GOT3 (cell line): ENCODE data around the gene MEIS2.

Experiments used
- DNase-seq: peaks from one replicate; lab custom pipeline; 2025; ENCODE audit warnings: mixed read lengths; lab: John Stamatoyannopoulos, UW

The MEIS2 gene

GRCh38 chr15:37100109-37100965, at the start of gene MEIS2:
Gene MEIS2, minus strand, starts transcription at chr15:37100549. Its CDS starts 1,083 bp downstream, at chr15:37099466.
- DNase-seq = peak; percentile 60

DNA sequence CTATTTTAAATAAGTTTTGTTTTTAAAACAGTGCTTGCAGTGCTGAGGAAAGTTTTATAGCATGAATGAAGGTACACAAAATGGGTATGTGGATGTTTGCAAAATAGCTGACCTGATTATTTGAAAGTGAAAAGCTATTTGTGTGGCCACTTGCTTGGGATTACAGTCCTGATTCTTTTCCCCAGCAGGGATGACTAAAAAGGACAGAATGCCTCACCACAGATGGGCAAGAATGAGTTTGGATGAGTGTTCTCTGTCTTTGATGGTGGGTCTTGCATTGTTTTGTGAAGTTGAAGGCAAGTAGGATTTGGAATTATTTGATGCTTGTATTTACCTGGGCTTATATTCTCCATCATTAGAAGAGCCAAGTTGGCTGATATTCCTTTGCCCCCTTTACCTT, 48.8 kb upstream of the MEIS2 start:
- DNase-seq = no peak

- DNase-seq = no peak
These were observed 48.4 kb upstream of the MEIS2 start for GRCh38 chr15:37148714-37149113.

- DNase-seq = no peak
These were observed 43.0 kb upstream of the MEIS2 start for GRCh38 chr15:37143351-37143750.

DNA sequence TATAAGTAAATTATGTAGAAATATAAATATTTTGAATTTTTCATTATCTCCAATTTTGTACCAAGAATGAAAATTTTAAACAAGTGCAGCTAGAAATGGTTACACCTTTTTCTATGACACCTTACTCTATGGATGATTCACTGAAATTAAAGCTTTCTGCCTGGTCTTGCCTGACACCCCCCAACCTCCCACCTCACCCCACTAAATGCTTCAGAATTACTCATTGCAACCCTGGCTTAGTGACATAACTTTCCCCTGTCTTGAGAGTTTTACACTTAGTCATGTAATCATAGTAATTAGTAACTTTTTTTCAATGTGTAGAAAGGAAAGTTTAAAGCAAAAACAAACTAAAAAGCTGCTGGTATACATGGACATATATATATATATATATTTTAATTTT, 42.0 kb upstream of the MEIS2 start:
- no peak for DNase-seq

- no peak for DNase-seq
These were observed 40.2 kb upstream of the MEIS2 start for GRCh38 chr15:37140531-37141058.

DNA sequence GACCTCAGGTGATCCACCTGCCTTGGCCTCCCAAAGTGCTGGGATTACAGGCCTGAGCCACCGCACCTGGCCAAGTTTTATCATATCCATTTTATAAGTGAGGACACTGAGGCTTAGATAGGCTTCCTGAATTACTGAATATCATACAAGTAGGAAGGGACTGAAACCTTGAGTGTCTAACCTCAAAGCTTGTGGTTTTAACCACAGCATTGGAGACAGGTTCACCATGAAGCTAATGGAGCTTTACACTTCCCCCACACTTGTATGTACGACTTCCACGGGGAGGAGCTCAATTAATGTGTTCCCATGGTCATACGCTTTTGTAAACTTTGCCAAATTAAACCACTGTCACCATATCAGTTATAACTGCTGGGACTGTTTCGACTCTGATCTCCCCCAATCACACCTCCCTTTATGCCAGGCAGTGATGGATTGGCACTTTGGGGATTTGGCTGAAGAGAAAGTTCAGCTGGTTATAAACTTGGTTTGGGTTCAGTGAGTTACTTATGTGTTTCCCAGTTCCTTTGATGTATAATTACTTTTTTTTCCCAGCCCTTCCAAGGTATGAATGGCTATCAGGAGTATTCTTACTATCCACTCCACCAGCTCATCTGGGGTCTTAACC, 38.4 kb upstream of the MEIS2 start:
- DNase-seq = no peak

DNA sequence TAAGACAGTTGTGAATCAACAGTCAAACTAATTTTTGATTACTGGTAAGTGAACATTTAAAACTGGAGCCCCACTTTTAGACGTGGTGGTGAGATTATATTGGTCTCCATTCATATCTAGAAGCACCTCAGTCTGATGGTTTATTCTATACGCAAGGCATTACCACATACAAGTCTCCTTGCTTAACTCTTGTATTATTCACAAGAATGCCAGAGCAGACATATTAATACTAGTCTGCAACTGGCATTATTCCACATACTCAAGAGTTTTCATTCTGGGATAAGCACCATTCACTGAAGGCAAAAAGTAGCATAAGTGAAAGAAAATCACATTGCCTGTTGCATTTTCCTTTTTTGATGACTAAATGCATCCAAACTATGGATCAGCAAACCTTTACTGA, 36.9 kb upstream of the MEIS2 start:
- DNase-seq = no peak

DNA sequence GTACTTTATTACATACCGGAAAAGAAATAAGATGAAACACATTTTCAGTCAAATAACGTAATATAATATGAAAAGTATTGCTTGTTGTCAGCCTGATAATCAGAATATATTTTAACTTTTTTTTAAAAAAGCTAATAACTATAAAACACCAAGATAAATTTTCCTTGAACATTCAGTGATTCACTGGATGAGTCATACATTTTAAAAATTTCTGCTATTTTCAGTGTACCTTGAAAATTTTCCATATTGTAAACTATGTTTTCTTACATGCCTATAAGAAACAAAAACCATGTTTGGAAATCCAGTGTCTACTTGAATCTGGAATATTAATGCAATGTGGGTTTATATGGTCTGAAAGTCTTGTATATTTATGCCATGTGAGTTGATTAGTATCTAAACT, 36.3 kb upstream of the MEIS2 start:
- DNase-seq = no peak

GRCh38 chr15:37135225-37135624, 34.9 kb upstream of the MEIS2 start:
- DNase-seq = no peak

GRCh38 chr15:37134699-37135131, 34.4 kb upstream of the MEIS2 start:
- DNase-seq = no peak

DNA sequence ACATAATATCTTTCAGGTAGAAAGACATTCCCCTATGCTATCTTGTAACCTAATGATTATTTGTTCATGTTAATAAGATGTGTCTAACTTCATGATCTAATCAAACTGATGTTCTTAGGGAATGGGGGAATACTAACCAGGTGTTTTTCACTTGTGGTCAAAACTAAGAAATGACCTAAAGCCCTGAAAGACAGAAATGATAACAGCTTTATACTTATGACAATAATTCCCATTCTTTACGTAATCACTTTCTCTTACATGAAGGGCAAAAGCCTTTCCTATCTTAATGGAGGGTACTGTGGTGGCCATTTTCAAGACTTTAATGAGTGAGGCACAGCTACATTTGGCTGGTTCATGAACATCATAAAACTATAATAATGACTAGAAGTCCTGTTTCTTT, 33.9 kb upstream of the MEIS2 start:
- DNase-seq = no peak

DNA sequence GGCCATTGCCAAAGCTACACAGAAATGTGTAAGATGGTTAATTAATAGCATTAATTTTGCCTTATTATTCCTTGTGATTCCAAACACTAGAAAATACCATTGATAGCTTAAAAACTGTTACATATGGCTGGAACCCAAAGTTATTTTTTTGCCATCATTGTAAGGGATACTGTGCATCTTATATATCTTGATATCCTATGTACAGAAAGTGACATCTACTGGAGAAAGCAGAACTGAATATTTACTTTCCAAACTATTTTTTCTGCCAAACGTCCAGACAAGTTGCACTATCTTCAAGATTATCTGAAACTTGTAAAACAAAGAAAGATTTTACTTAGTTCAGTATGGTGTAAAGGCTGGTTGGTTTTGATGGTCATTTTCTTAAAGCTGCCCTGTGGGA, 33.3 kb upstream of the MEIS2 start:
- no peak for DNase-seq

DNA sequence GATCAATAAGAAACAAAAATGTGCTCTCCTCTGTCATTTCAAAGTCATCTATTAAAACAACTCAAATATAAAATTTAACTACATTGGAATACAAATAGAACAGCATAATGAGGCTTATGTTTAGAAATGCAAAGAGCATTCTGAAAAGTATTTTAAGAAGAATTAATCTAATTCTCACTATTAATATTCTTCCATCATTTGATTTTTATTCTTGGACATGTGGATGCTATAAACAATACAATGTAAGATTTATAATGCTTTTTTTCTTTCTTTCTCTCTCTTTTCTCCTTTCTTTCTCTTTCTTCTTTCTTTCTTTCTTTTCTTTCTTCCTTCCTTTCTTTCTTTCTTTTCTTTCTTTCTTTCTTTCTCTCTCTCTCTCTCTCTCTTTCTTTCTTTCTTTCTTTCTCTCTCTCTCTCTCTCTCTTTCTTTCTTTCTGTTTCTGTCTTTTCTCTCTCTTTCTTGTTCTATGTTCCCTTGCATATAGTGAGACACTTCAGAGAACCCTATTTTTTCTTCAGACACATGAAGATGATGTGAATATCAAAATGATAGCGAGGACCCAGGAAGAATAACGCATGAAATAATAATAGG, 32.6 kb upstream of the MEIS2 start:
- no peak for DNase-seq

DNA sequence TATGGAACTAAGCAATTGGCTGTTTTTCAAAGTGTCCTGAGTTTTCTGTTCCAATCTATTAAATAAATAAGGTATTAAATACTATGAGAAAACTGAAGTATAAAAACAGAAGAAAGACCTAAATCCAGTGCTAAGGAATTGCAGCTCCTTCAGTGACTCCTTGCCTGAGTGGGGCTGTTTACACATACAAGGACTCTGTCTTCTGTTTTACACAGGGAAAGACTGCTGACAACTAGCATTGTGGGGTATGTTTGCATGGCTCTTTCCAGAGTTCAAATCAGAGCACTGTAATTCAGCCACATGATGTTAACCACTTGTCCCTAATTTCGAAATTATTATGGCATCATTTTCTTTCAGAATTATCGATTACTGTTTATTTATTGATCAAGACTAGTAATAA, 31.3 kb upstream of the MEIS2 start:
- no peak for DNase-seq

DNA sequence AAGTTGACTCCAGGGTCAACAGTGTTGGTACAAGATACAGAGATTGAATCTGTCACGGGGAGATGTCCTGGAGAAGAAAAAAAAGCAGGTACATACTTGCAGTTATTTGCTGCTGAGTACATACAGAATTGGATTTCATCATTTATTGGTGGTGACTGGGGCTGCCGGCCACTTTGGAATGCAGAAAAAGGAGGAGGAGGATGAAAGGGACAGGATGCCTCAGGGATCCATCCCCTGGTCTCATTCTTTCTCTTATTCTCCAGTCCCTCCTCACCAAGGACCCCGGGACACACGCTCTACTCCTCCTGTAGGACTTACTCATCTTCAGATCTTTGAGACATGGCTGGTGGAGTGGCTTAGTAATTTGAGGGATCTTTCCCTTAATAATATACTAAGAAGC, 30.0 kb upstream of the MEIS2 start:
- no peak for DNase-seq

- no peak for DNase-seq
These were observed 24.8 kb upstream of the MEIS2 start for GRCh38 chr15:37125143-37125542.

DNA sequence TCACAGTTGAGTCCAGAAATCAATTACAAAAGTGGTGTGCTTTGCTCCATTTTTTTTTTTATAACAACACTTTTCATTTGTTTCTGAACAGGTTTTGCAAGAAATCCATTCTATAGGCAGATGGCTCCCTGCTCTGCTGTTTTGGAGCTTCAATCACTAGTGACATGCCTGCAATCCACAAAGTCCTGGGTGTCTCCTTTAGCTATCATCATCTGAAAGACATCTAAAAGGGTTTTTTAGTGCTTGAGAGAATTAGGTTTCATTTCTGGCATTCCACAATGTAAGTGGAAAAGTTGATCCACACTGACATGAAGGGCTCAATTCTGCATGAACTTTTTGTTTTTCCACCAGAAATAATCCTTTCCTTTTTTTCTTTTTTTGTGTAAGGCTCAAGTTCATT, 24.0 kb upstream of the MEIS2 start:
- DNase-seq = no peak

DNA sequence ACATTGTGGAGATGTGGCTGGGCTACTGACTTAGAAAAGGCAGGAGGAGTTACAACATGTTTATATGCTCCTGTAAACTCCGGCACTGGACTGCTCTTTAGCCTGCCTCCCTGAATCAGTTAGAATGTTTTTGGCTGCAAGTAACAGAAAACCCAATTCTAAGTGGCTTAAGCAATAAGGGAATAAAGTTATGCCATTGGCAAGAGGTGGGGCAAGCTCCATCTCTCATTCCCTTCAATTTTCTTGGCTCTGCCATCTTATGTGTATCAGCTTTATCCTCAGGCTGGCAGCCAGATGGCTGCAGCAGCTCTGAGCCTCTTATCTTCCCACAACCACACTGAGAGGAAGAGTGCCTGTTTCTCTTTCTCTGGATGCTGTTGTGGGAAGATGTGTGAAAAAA, 22.4 kb upstream of the MEIS2 start:
- DNase-seq = no peak

DNA sequence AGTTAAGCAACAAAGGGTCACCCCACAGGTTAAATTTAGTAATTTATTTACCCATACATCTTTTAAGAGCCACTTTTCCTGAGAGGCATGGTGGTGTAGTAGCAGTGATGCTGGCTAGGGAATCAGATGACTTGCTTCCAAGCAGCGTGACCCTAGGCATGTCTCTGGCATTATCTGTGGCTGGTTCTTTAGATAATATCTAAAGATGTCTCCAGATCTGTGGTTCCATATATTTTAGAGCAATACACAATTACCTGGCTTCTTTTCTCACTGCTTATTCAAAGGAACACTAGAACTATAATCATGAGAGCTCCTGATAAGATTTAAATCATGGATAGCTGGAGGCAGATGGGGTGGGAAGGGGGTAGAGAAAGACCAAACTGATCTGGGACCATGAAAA, 21.1 kb upstream of the MEIS2 start:
- DNase-seq = no peak

DNA sequence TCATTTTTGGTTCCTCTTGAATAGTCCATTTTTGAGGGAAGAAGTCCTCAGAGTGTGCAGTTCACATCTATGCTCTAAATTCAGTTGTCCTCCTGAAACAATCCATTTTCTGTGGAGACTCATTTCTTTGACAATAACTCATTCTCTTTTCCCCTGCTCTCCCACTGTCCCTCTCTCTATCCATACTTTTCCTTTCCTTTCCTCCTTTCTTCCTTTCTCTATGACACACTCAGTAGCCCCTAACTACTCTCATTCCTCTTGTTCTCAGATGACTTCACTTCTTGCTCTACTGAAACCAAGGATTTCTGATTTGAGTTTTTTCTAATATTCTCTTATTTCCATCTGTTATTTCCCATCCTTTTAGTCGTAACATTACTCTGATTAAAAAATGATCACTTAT, 16.7 kb upstream of the MEIS2 start:
- DNase-seq = no peak

DNA sequence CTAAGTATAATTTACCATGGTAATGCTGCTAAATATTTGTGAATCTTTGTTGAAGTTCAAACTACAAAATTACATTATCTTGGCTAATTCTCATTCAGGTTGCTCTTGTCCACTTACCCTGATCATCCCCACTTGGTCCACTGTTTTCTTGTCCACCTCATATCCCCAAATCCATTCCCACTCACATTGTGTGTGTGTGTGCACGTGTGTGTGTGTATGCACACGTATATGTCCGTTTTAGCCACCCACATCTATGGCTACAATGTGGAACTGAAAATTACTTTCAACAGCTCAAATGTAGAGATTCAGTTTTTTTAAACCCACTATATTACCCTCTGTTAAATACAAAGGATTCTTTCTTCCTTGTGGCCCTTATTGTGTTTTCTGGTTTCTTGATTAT, 15.2 kb upstream of the MEIS2 start:
- DNase-seq = no peak
